OCI-LY7 (cell line): Measurements from ENCODE around the gene YPEL3. TPM values are rescaled to one million over a fixed set of nuclear protein-coding genes. Genes with fewer than 3 reads are reported as not detected.
"Not testable (repeated sequence)": the region's sequence is repeated elsewhere in the genome, so short reads cannot be mapped to it uniquely, and the experiment has no call there.

ENCODE experiments used
- BruUV-seq: library from RNA; stranded (reverse); fragments of 400-500 nt; replicated peaks from 2 replicates; lab custom pipeline; 2021; lab: Mats Ljungman, UMichigan
- CTCF ChIA-PET: fragments of 300-600 bp; sonication (Branson Sonifier 250); formaldehyde crosslinking; loops from one replicate; lab custom pipeline; 2022; ENCODE audit warnings: antibody characterized with exemption; ENCODE audit not compliant: unreplicated experiment; lab: Charles Lee
- POLR2A ChIA-PET: fragments of 300-600 bp; sonication (Branson Sonifier 250); formaldehyde crosslinking; loops from one replicate; lab custom pipeline; 2022; ENCODE audit warnings: antibody characterized with exemption; lab: Charles Lee
- DNase-seq: peaks from one replicate; pipeline ENCODE4 v3.0.0-alpha.2; 2015; ENCODE audit warnings: low spot score
- H2AFZ ChIP-seq: fragments of 200-600 bp; sonication (generic), shearing (Covaris generic); 2 replicates; pipeline ENCODE4 v1.6.1; 2014; ENCODE audit warnings: mild to moderate bottlenecking, antibody characterized with exemption, low read length, moderate library complexity
- H3K27ac ChIP-seq: fragments of 200-600 bp; sonication (generic); 2 replicates; pipeline ENCODE4 v1.5.1; 2014; ENCODE audit warnings: mixed run types, low read depth, mild to moderate bottlenecking, moderate library complexity, low read length, inconsistent platforms; ENCODE audit not compliant: poor library complexity, severe bottlenecking
- H3K36me3 ChIP-seq: fragments of 200-600 bp; sonication (generic); 2 replicates; pipeline ENCODE4 v1.6.1; 2014; ENCODE audit warnings: mild to moderate bottlenecking, antibody characterized with exemption, low read length, moderate library complexity, mixed read lengths; ENCODE audit not compliant: insufficient read depth
- H3K4me1 ChIP-seq: fragments of 200-600 bp; sonication (generic); 2 replicates; pipeline ENCODE4 v1.5.1; 2014; ENCODE audit warnings: mild to moderate bottlenecking, low read length; ENCODE audit not compliant: insufficient read depth, poor library complexity, severe bottlenecking
- H3K4me2 ChIP-seq: fragments of 200-600 bp; sonication (generic); 2 replicates; pipeline ENCODE4 v1.6.1; 2014; ENCODE audit warnings: mild to moderate bottlenecking, low read length
- H3K4me3 ChIP-seq: fragments of 200-600 bp; sonication (generic); 2 replicates; pipeline ENCODE4 v1.5.1; 2014; ENCODE audit warnings: mild to moderate bottlenecking, low read depth, low read length; ENCODE audit not compliant: poor library complexity, severe bottlenecking
- H3K79me2 ChIP-seq: fragments of 200-600 bp; sonication (generic); 2 replicates; pipeline ENCODE4 v1.6.1; 2016; ENCODE audit warnings: low read depth, mild to moderate bottlenecking, low read length, moderate library complexity, mixed read lengths; ENCODE audit not compliant: insufficient read depth
- H3K9me2 ChIP-seq: fragments of 200-600 bp; sonication (generic); 2 replicates; pipeline ENCODE4 v1.6.1; 2016; ENCODE audit warnings: mild to moderate bottlenecking, low read length, mixed read lengths; ENCODE audit not compliant: insufficient read depth
- H3K9me3 ChIP-seq: fragments of 200-600 bp; sonication (generic); 2 replicates; pipeline ENCODE4 v1.6.1; 2014; ENCODE audit warnings: mild to moderate bottlenecking, mixed run types, low read length, mixed read lengths
- H4K20me1 ChIP-seq: fragments of 200-600 bp; sonication (generic); 2 replicates; pipeline ENCODE4 v1.6.1; 2014; ENCODE audit warnings: mild to moderate bottlenecking, antibody characterized with exemption, low read length, moderate library complexity, mixed read lengths; ENCODE audit not compliant: insufficient read depth
- EZH2phosphoT487 ChIP-seq: fragments of 200-600 bp; sonication (generic); IDR thresholded peaks from 2 replicates; pipeline ENCODE4 v1.6.1; 2018; ENCODE audit warnings: low read depth, borderline replicate concordance, mild to moderate bottlenecking, mixed run types, antibody characterized with exemption, low read length, moderate library complexity, mixed read lengths
- intact Hi-C: fragments of 100-400 bp; cut with micrococcal nuclease; formaldehyde crosslinking; loops from one replicate; pipeline ENCODE4 v1.10.0; 2022; ENCODE audit not compliant: unreplicated experiment
- total RNA-seq, 2 experiments: library from RNA; depleted of rRNA in 1 of 2; stranded (reverse); fragments of >200 nt in 1 of 2; shearing (Covaris generic) in 1 of 2; gene quantifications; 2 replicates each; pipeline ENCODE4 v1.2.3, GENCODE V29; 2014 to 2022
- TF ChIP-seq, protein P1 (sequence below): fragments of 200-600 bp; sonication (generic); conservative IDR thresholded peaks from 2 replicates; pipeline ENCODE4 v1.5.1; 2014; ENCODE audit warnings: mild to moderate bottlenecking, antibody characterized with exemption, low read length, moderate library complexity, mixed read lengths

Gene YPEL3
- total RNA-seq, 2 experiments from 2014 or later: 17.5 to 34.5 TPM

DNA sequence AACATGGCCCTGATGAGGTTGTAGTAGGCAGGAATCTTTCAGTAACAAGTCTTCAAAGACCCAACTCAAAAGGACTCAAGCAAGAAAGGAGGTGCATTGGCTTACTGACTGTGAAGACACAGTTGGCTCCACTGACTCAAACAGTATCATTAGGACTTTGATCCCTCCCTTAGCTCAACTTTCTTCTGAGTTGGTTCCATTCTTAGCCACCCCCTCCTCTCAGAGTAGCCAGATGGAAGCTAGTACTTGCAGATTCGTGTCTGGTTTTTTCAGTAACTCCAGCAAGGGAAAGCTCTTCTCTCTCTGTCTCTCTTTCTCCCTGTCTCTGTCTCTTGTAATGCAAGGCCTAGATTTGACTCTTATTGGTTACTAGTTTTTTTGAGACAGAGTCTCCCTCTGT, 32.0 kb upstream of the YPEL3 start:
- Histone ChIP-seq H3K4me3 (no peak overlapping the region), H3K27ac (no peak overlapping the region), H3K36me3 (no peaks in the 10 kb centered on the region), H3K9me2 (no peaks in the 10 kb centered on the region), H2AFZ (no peak overlapping the region), H3K79me2 (no peaks in the 10 kb centered on the region), H3K4me2 (no peak overlapping the region), H3K4me1 (peaks cover 6% of the 10 kb centered on the region), H4K20me1 (no peaks in the 10 kb centered on the region), H3K9me3 (no peaks in the 10 kb centered on the region)
- BruUV-seq: no TSS peak
- POLR2A ChIA-PET: no interaction called here
- intact Hi-C loops: no loop called here
- TF ChIP-seq, protein P1, sequence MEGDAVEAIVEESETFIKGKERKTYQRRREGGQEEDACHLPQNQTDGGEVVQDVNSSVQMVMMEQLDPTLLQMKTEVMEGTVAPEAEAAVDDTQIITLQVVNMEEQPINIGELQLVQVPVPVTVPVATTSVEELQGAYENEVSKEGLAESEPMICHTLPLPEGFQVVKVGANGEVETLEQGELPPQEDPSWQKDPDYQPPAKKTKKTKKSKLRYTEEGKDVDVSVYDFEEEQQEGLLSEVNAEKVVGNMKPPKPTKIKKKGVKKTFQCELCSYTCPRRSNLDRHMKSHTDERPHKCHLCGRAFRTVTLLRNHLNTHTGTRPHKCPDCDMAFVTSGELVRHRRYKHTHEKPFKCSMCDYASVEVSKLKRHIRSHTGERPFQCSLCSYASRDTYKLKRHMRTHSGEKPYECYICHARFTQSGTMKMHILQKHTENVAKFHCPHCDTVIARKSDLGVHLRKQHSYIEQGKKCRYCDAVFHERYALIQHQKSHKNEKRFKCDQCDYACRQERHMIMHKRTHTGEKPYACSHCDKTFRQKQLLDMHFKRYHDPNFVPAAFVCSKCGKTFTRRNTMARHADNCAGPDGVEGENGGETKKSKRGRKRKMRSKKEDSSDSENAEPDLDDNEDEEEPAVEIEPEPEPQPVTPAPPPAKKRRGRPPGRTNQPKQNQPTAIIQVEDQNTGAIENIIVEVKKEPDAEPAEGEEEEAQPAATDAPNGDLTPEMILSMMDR: no peak
- no peak for TF ChIP-seq EZH2phosphoT487
- DNase-seq: no peak
- CTCF ChIA-PET: no interaction called here

DNA sequence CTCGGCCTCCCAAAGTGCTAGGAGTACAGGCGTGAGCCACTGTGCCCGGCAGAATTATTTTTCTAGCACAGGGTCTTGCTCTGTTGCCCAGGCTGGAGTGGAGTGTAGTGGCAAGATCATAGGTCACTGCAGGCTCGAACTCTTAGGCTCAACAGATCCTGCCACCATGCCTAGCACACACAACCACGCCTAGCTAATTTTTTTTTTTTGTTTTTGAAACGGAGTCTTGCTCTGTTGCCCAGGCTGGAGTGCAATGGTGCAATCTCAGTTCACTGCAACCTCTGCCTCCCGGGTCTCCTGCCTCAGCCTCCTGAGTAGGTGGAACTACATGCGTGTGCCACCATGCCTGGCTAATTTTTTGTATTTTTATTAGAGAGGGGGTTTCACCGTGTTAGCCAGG, 29.7 kb upstream of the YPEL3 start:
- CTCF ChIA-PET, H3K36me3 ChIP-seq, BruUV-seq, H3K9me3 ChIP-seq, H3K4me3 ChIP-seq, POLR2A ChIA-PET, H3K27ac ChIP-seq, H3K9me2 ChIP-seq, intact Hi-C loops, H2AFZ ChIP-seq, H3K79me2 ChIP-seq, H3K4me2 ChIP-seq, H4K20me1 ChIP-seq, DNase-seq: not testable (repeated sequence)
- H3K4me1 ChIP-seq: peaks cover 11% of the 10 kb centered on the region

DNA sequence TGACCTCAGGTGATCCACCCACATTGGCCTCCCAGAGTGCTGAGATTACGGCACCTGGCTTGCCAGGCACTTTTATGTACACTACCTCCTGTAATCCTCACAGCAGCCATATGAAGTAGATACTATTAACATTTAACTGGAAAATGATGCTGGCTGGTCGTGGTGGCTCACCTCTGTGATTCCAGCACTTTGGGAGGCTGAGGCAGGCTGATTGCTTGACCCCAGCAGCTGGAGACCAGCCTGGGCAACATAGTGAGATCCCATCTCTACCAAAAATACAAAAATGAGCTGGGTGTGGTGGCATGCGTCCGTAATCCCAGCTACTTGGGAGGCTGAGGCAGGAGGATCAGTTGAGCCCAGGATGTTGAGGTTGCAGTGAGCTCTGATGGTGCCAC, 29.0 kb upstream of the YPEL3 start:
- Histone ChIP-seq H3K36me3 (no peaks in the 10 kb centered on the region), H4K20me1 (no peaks in the 10 kb centered on the region), H3K4me1 (peaks cover 16% of the 10 kb centered on the region), H3K4me2 (no peak overlapping the region), H3K27ac (no peak overlapping the region), H3K9me2 (no peaks in the 10 kb centered on the region), H3K4me3 (no peak overlapping the region), H3K79me2 (no peaks in the 10 kb centered on the region), H3K9me3 (no peaks in the 10 kb centered on the region), H2AFZ (no peak overlapping the region)
- intact Hi-C loops: no loop called here
- BruUV-seq: no TSS peak
- CTCF ChIA-PET: interaction anchor here (1.0 kb wide), 1 partner anchor 11 kb away, joined by 3 read pairs; the partner anchor contains the start of gene GDPD3
- TF ChIP-seq EZH2phosphoT487: no peak
- TF ChIP-seq, protein P1: no peak
- POLR2A ChIA-PET: no interaction called here
- no peak for DNase-seq
